ENCODE data around the gene EID1.
"Not testable (repeated sequence)": the region's sequence is repeated elsewhere in the genome, so short reads cannot be mapped to it uniquely, and the experiment has no call there.

EID1 gene

GRCh38 chr15:48869966-48870365, 8.0 kb upstream of the EID1 start:
- DNase-seq (ENCODE audit: low read depth in 2 of 2), result no peak

- DNase-seq (ENCODE audit: low read depth in 2 of 2), result no peak
Measured at GRCh38 chr15:48871542-48871941, 6.4 kb upstream of the EID1 start.

- DNase-seq (ENCODE audit: low read depth in 2 of 2), result no peak
Measured at GRCh38 chr15:48872632-48873031, 5.3 kb upstream of the EID1 start.

GRCh38 chr15:48875241-48875960, 2.5 kb upstream of the EID1 start:
- no peak for DNase-seq (ENCODE audit: low read depth in 2 of 2)

GRCh38 chr15:48876057-48876456, 1.9 kb upstream of the EID1 start:
- DNase-seq (ENCODE audit: low read depth in 2 of 2), result no peak

GRCh38 chr15:48880070-48880634, 2.2 kb downstream of the EID1 start:
- DNase-seq (ENCODE audit: low read depth in 2 of 2), result no peak

GRCh38 chr15:48883699-48884098, 5.8 kb downstream of the EID1 start:
- DNase-seq (ENCODE audit: low read depth in 2 of 2), result no peak

GRCh38 chr15:48887144-48887543, 9.2 kb downstream of the EID1 start:
- no peak for DNase-seq (ENCODE audit: low read depth in 2 of 2)

GRCh38 chr15:48888191-48888590, 10.3 kb downstream of the EID1 start:
- peak; percentile 19 to 26 for DNase-seq (ENCODE audit: low read depth in 2 of 2)

GRCh38 chr15:48888836-48889235, 10.9 kb downstream of the EID1 start:
- no peak for DNase-seq (ENCODE audit: low read depth in 2 of 2)

GRCh38 chr15:48889925-48890324, 12.0 kb downstream of the EID1 start:
- no peak for DNase-seq (ENCODE audit: low read depth in 2 of 2)

- DNase-seq (ENCODE audit: low read depth in 2 of 2), result no peak
Measured at GRCh38 chr15:48890375-48890972, 12.5 kb downstream of the EID1 start.

GRCh38 chr15:48891232-48891765, 13.4 kb downstream of the EID1 start:
- DNase-seq (ENCODE audit: low read depth in 2 of 2), result no peak

- DNase-seq (ENCODE audit: low read depth in 2 of 2), result no peak
Measured at GRCh38 chr15:48893311-48893710, 15.4 kb downstream of the EID1 start.

GRCh38 chr15:48896869-48897814, 19.2 kb downstream of the EID1 start:
- DNase-seq (ENCODE audit: low read depth in 2 of 2), result no peak

- no peak for DNase-seq (ENCODE audit: low read depth in 2 of 2)
Measured at GRCh38 chr15:48898032-48898431, 20.1 kb downstream of the EID1 start.

GRCh38 chr15:48898446-48898845, 20.5 kb downstream of the EID1 start:
- no peak for DNase-seq (ENCODE audit: low read depth in 2 of 2)

GRCh38 chr15:48899793-48900192, 21.9 kb downstream of the EID1 start:
- DNase-seq (ENCODE audit: low read depth in 2 of 2), result no peak

- DNase-seq (ENCODE audit: low read depth in 2 of 2), result no peak
Measured at GRCh38 chr15:48904758-48905157, 26.8 kb downstream of the EID1 start.

GRCh38 chr15:48905216-48905615, 27.3 kb downstream of the EID1 start:
- no peak for DNase-seq (ENCODE audit: low read depth in 2 of 2)

- DNase-seq (ENCODE audit: low read depth in 2 of 2), result no peak
Measured at GRCh38 chr15:48905847-48906246, 27.9 kb downstream of the EID1 start.

GRCh38 chr15:48909313-48909712, 31.4 kb downstream of the EID1 start:
- DNase-seq (ENCODE audit: low read depth in 2 of 2), result not testable (repeated sequence)
